NCI-H446 (cell line): ENCODE results near the gene TMEM272.

Experiments used
- DNase-seq, 2 experiments: peaks; one replicate each; lab custom pipeline; 2025; lab: John Stamatoyannopoulos, UW

Gene TMEM272

GRCh38 chr13:51844862-51845573, at the start of gene TMEM272:
Gene TMEM272, minus strand, starts transcription at chr13:51845177. Its CDS starts 6,647 bp downstream, at chr13:51838530.
- DNase-seq, result peak; percentile 16 to 62

- DNase-seq, result no peak
Measured at GRCh38 chr13:51894239-51894638, 49.3 kb upstream of the TMEM272 start.

- no peak for DNase-seq
Measured at GRCh38 chr13:51892657-51893056, 47.7 kb upstream of the TMEM272 start.

GRCh38 chr13:51887468-51887867, 42.5 kb upstream of the TMEM272 start:
- DNase-seq, result no peak

GRCh38 chr13:51885651-51886050, 40.7 kb upstream of the TMEM272 start:
- no peak for DNase-seq

- no peak for DNase-seq
Measured at GRCh38 chr13:51883226-51883600, 38.2 kb upstream of the TMEM272 start.

GRCh38 chr13:51882570-51883225, 37.7 kb upstream of the TMEM272 start:
- DNase-seq, result no peak

GRCh38 chr13:51881296-51881695, 36.3 kb upstream of the TMEM272 start:
- no peak for DNase-seq

- no peak for DNase-seq
Measured at GRCh38 chr13:51879133-51879532, 34.2 kb upstream of the TMEM272 start.

- DNase-seq, result no peak
Measured at GRCh38 chr13:51874651-51875050, 29.7 kb upstream of the TMEM272 start.

- no peak for DNase-seq
Measured at GRCh38 chr13:51873837-51874236, 28.9 kb upstream of the TMEM272 start.

GRCh38 chr13:51873117-51873798, 28.3 kb upstream of the TMEM272 start:
- no peak for DNase-seq

GRCh38 chr13:51870616-51871015, 25.6 kb upstream of the TMEM272 start:
- DNase-seq, result no peak

- DNase-seq, result no peak
Measured at GRCh38 chr13:51869916-51870315, 24.9 kb upstream of the TMEM272 start.

GRCh38 chr13:51867062-51867461, 22.1 kb upstream of the TMEM272 start:
- DNase-seq, result no peak

GRCh38 chr13:51865838-51866237, 20.9 kb upstream of the TMEM272 start:
- no peak for DNase-seq

GRCh38 chr13:51862957-51863356, 18.0 kb upstream of the TMEM272 start:
- no peak for DNase-seq

GRCh38 chr13:51861723-51862300, 16.8 kb upstream of the TMEM272 start, which contains the start of gene CCDC70:
Gene CCDC70, plus strand, starts transcription at chr13:51861969. Its CDS starts 3,443 bp downstream, at chr13:51865412.
- DNase-seq, result no peak

GRCh38 chr13:51858433-51859247, 13.7 kb upstream of the TMEM272 start:
- no peak for DNase-seq

- DNase-seq, result no peak
Measured at GRCh38 chr13:51856998-51857397, 12.0 kb upstream of the TMEM272 start.

- no peak for DNase-seq
Measured at GRCh38 chr13:51856027-51856736, 11.2 kb upstream of the TMEM272 start.
